Keratinocyte (primary cell): ENCODE results near the gene GABRB2. TPM values are rescaled to one million over a fixed set of nuclear protein-coding genes. Genes with fewer than 3 reads are reported as not detected.

Experiments used
- DNase-seq: peaks from one replicate; pipeline ENCODE4 v3.0.0-alpha.2; 2011; ENCODE audit warnings: low read depth, missing footprints, low spot score
- FAIRE-seq: peaks from 2 replicates; lab custom pipeline; 2011; peaks lifted over from hg19 to GRCh38; lab: Jason Lieb, UNC
- H2AFZ ChIP-seq: 2 replicates; pipeline ENCODE4 v1.6.0; 2012; ENCODE audit warnings: low read length, control low read depth, inconsistent platforms; ENCODE audit not compliant: control insufficient read depth
- H3K27ac ChIP-seq: 2 replicates; pipeline ENCODE4 v1.5.1; 2011; ENCODE audit warnings: low read length; ENCODE audit not compliant: control insufficient read depth, insufficient read depth
- H3K27me3 ChIP-seq: 3 replicates; pipeline ENCODE4 v1.6.0; 2011; ENCODE audit warnings: low read length; ENCODE audit not compliant: control insufficient read depth, insufficient read depth; ENCODE audit errors: extremely low read depth
- H3K36me3 ChIP-seq, 2 experiments: 2 replicates in 1 of 2; 3 replicates in 1 of 2; pipeline ENCODE4 v1.5.1; 2011; ENCODE audit warnings: low read length in 2 of 2, mild to moderate bottlenecking in 1 of 2; ENCODE audit not compliant: control insufficient read depth in 2 of 2, insufficient read depth in 2 of 2; ENCODE audit errors: extremely low read depth in 1 of 2
- H3K4me1 ChIP-seq: 3 replicates; pipeline ENCODE4 v1.5.1; 2011; ENCODE audit warnings: low read length; ENCODE audit not compliant: control insufficient read depth, insufficient read depth; ENCODE audit errors: extremely low read depth
- H3K4me2 ChIP-seq: 3 replicates; pipeline ENCODE4 v1.6.0; 2011; ENCODE audit warnings: low read depth, low read length; ENCODE audit not compliant: control insufficient read depth, insufficient read depth; ENCODE audit errors: extremely low read depth
- H3K4me3 ChIP-seq, 3 experiments: fragments of 200-600 bp in 1 of 3; sonication (generic) in 1 of 3; 2 replicates in 2 of 3; 3 replicates in 1 of 3; pipeline ENCODE4 v1.5.1; 2011 to 2016; ENCODE audit warnings: low read length in 3 of 3, mild to moderate bottlenecking in 3 of 3, control low read depth in 2 of 3, inconsistent platforms in 1 of 3, low read depth in 1 of 3, mixed read lengths in 1 of 3, mixed run types in 1 of 3, moderate library complexity in 1 of 3; ENCODE audit not compliant: control insufficient read depth in 2 of 3, insufficient read depth in 2 of 3; ENCODE audit errors: extremely low read depth in 1 of 3
- H3K79me2 ChIP-seq: 2 replicates; pipeline ENCODE4 v1.6.0; 2012; ENCODE audit warnings: low read length; ENCODE audit not compliant: control insufficient read depth, insufficient read depth
- H3K9ac ChIP-seq: 3 replicates; pipeline ENCODE4 v1.6.0; 2011; ENCODE audit warnings: low read length; ENCODE audit not compliant: control insufficient read depth, insufficient read depth; ENCODE audit errors: extremely low read depth
- H3K9me1 ChIP-seq: 3 replicates; pipeline ENCODE4 v1.6.0; 2011; ENCODE audit warnings: low read length; ENCODE audit not compliant: control insufficient read depth, insufficient read depth; ENCODE audit errors: extremely low read depth
- H3K9me3 ChIP-seq: 2 replicates; pipeline ENCODE4 v1.5.1; 2012; ENCODE audit warnings: low read depth, low read length; ENCODE audit not compliant: control insufficient read depth
- H4K20me1 ChIP-seq: 3 replicates; pipeline ENCODE4 v1.6.0; 2011; ENCODE audit warnings: low read length; ENCODE audit not compliant: control insufficient read depth, insufficient read depth; ENCODE audit errors: extremely low read depth
- EZH2 ChIP-seq: IDR thresholded peaks from one replicate; pipeline ENCODE4 v1.6.1; 2012; ENCODE audit warnings: inconsistent platforms, mild to moderate bottlenecking, low read length, moderate library complexity
- dilution Hi-C: fragments of 300-500 bp; cut with MboI; formaldehyde crosslinking; loops from one replicate; pipeline ENCODE4 v1.7.0; 2020; ENCODE audit warnings: low sequenced_read_pairs; ENCODE audit not compliant: extremely low pct_ligation_motif_present
- polyA plus RNA-seq, 5 experiments: library from polyadenylated mRNA; depleted of rRNA in 3 of 5; stranded (reverse) in 3 of 5; stranded (forward) in 1 of 5; unstranded in 1 of 5; fragments of >200 nt; gene quantifications; 1 replicate in 1 of 5; 2 replicates in 3 of 5; 3 replicates in 1 of 5; pipeline versions ENCODE4 v1.2.1 to v1.2.3, GENCODE V29; 2011 to 2012; ENCODE audit warnings: missing spikeins in 2 of 5, low read depth in 1 of 5, low replicate concordance in 1 of 5
- TF ChIP-seq, protein P1 (sequence below), 3 experiments: IDR thresholded peaks in 1 of 3; conservative IDR thresholded peaks in 1 of 3; optimal IDR thresholded peaks in 1 of 3; 2 replicates in 2 of 3; 3 replicates in 1 of 3; pipeline versions ENCODE3 to v1.5.1; 2011; ENCODE audit warnings: low read length in 3 of 3, mild to moderate bottlenecking in 3 of 3, moderate library complexity in 2 of 3, control low read depth in 1 of 3, inconsistent platforms in 1 of 3; ENCODE audit not compliant: insufficient read depth in 2 of 3; ENCODE audit errors: extremely low read depth in 1 of 3

GABRB2 gene
- polyA plus RNA-seq, 1 donor (not counting 4 experiments of a cell fraction or from before 2014, with no cell fraction given): not detected

- Histone ChIP-seq H3K79me2 (no peaks in the 10 kb centered on the region), H3K9me3 (no peaks in the 10 kb centered on the region), H3K9ac (no peak overlapping the region), H3K27me3 (no peaks in the 10 kb centered on the region), H4K20me1 (no peaks in the 10 kb centered on the region), H3K9me1 (no peaks in the 10 kb centered on the region), H3K4me1 (no peaks in the 10 kb centered on the region), H3K4me3 (no peak overlapping the region), H3K4me2 (no peak overlapping the region), H3K27ac (no peak overlapping the region), H3K36me3 (no peaks in the 10 kb centered on the region), H2AFZ (no peak overlapping the region)
- FAIRE-seq: no peak
- TF ChIP-seq EZH2: no peak
- TF ChIP-seq, protein P1, sequence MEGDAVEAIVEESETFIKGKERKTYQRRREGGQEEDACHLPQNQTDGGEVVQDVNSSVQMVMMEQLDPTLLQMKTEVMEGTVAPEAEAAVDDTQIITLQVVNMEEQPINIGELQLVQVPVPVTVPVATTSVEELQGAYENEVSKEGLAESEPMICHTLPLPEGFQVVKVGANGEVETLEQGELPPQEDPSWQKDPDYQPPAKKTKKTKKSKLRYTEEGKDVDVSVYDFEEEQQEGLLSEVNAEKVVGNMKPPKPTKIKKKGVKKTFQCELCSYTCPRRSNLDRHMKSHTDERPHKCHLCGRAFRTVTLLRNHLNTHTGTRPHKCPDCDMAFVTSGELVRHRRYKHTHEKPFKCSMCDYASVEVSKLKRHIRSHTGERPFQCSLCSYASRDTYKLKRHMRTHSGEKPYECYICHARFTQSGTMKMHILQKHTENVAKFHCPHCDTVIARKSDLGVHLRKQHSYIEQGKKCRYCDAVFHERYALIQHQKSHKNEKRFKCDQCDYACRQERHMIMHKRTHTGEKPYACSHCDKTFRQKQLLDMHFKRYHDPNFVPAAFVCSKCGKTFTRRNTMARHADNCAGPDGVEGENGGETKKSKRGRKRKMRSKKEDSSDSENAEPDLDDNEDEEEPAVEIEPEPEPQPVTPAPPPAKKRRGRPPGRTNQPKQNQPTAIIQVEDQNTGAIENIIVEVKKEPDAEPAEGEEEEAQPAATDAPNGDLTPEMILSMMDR (optimal IDR thresholded peaks at IDR 0.05 in 1 of 3, IDR thresholded peaks at IDR 0.05 in 1 of 3, conservative IDR thresholded peaks at IDR 0.05 in 1 of 3; ENCODE audit: extremely low read depth in 1 of 3, insufficient read depth in 2 of 3, low read length in 3 of 3): no peak
- dilution Hi-C loops: no loop called here
- no peak for DNase-seq
Measured at GRCh38 chr5:161376034-161376433, 170.5 kb downstream of the GABRB2 start.

- no peaks in the 10 kb centered on the region for H3K36me3 ChIP-seq
- no peaks in the 10 kb centered on the region for H3K9me1 ChIP-seq
- no peaks in the 10 kb centered on the region for H3K4me1 ChIP-seq
- H4K20me1 ChIP-seq: no peaks in the 10 kb centered on the region
- no peak overlapping the region for H3K27ac ChIP-seq
- no peak overlapping the region for H3K4me3 ChIP-seq
- no peak for TF ChIP-seq EZH2
- TF ChIP-seq, protein P1 (optimal IDR thresholded peaks at IDR 0.05 in 1 of 3, IDR thresholded peaks at IDR 0.05 in 1 of 3, conservative IDR thresholded peaks at IDR 0.05 in 1 of 3; ENCODE audit: extremely low read depth in 1 of 3, insufficient read depth in 2 of 3, low read length in 3 of 3): no peak
- DNase-seq (no peak), FAIRE-seq (no peak)
- no peak overlapping the region for H3K4me2 ChIP-seq
- H3K27me3 ChIP-seq: no peaks in the 10 kb centered on the region
- H2AFZ ChIP-seq: no peak overlapping the region
- no peaks in the 10 kb centered on the region for H3K9me3 ChIP-seq
- H3K9ac ChIP-seq: no peak overlapping the region
- H3K79me2 ChIP-seq: no peaks in the 10 kb centered on the region
- dilution Hi-C loops: no loop called here
Measured at GRCh38 chr5:161373345-161373707, 173.2 kb downstream of the GABRB2 start.
